GM21423 (cell line): ENCODE data around the gene ARHGAP23.
"Not testable (repeated sequence)": the region's sequence is repeated elsewhere in the genome, so short reads cannot be mapped to it uniquely, and the experiment has no call there.

Source experiments
- ATAC-seq: cut with Tn5 transposase; IDR thresholded peaks from one replicate; pipeline ENCODE4 v1.9.1; 2021; ENCODE audit warnings: mild to moderate bottlenecking, moderate library complexity; ENCODE audit not compliant: unreplicated experiment

Gene ARHGAP23

GRCh38 chr17:38485146-38485468, 56.8 kb downstream of the ARHGAP23 start:
- ATAC-seq: no peak

GRCh38 chr17:38485681-38486298, 57.5 kb downstream of the ARHGAP23 start:
- ATAC-seq: peak; percentile 60

DNA sequence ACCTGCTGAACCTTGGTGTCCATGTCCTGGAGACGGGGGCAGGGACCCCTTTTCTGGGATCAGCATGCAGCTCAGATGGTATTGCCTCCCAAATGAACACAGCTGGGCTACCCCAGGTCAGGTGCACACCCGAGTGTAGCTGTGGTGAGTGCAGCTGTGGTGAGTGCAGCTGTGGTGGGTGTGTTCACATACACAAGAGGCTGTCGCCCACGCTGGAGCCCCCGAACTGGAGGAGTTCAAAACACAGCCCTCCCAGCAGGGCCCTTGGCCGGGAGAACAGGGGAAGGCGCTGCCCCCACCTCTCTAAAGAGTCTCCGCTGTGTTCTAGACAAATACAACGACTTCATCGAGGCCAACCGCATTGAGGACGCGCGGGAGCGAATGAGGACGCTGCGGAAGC, 61.5 kb downstream of the ARHGAP23 start:
- not testable (repeated sequence) for ATAC-seq

DNA sequence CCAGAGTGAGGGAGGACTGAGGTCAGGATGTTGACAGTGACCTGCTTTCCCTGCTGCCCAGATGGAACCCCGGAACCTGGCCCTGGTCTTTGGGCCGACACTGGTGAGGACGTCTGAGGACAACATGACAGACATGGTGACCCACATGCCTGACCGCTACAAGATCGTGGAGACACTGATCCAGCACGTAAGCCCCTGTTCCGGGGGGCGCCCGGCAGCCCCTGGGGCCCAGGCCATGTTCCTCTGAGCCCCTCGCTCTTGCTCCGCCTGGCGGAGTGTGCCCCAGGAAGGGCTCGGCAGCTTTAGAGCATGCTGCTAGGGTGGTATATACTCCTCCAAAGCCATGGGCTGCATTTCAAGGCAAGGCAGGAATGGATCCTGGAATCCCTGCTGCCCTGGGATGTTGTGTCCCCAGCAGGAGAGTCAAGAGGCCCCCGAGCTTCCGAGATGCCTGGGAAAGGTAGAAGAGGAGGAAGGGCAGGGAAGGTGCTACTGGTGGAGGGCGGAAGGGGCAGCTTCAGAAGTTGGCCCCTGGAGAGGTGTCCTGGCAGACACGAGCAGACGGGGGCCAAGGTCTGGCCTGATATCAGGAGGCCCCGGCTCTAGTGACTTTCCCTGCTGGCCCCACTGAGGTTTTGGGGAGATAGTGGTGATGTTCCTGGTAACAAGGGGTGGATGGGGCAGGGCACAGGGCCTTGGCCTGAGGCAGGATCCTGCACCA, 63.2 kb downstream of the ARHGAP23 start:
- ATAC-seq: not testable (repeated sequence)

- not testable (repeated sequence) for ATAC-seq
Observed at GRCh38 chr17:38492067-38493040, 64.1 kb downstream of the ARHGAP23 start.

- not testable (repeated sequence) for ATAC-seq
Observed at GRCh38 chr17:38494152-38494551, 65.9 kb downstream of the ARHGAP23 start.

DNA sequence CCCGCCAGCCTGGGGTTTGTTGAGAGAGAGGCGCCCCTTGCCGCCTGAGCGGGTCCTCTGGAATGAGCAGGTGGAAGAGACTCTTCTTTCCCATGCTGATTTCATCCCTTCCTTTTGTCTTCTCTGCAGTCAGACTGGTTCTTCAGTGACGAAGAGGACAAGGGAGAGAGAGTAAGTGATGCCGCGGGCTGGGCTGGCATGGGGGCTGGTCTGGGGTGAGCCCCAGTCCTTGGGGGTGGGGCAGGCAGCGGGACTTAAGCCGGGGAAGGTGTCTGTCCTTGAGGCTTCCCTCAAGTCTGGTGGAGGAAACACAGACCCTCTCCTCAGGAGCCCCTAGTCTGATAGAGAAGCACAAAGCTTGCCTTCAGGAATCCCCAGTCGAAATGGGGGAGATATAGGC, 69.4 kb downstream of the ARHGAP23 start:
- ATAC-seq: not testable (repeated sequence)

DNA sequence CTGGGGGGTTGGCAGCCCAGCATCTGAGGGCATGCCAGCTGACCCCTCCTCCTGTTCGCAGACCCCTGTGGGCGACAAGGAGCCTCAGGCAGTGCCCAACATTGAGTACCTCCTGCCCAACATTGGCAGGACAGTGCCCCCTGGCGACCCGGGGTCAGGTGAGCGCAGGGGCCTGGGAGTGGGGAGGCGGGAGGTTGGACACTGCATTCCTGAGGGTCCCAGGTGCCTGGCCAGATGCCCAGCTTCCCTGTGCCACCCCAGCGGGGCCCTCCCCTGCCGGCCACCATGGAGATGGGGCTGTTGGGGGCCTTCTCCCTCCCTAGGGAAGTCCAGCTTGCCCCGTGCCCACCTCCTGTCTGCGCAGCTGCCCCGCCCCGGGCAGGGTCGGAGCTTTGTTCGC, 70.1 kb downstream of the ARHGAP23 start:
- ATAC-seq: no peak

GRCh38 chr17:38499230-38499629, 71.0 kb downstream of the ARHGAP23 start:
- ATAC-seq: not testable (repeated sequence)

GRCh38 chr17:38501718-38502117, 73.5 kb downstream of the ARHGAP23 start:
- not testable (repeated sequence) for ATAC-seq

- ATAC-seq: not testable (repeated sequence)
Observed at GRCh38 chr17:38503286-38503913, 75.1 kb downstream of the ARHGAP23 start.

GRCh38 chr17:38504216-38504615, 76.0 kb downstream of the ARHGAP23 start:
- no peak for ATAC-seq

DNA sequence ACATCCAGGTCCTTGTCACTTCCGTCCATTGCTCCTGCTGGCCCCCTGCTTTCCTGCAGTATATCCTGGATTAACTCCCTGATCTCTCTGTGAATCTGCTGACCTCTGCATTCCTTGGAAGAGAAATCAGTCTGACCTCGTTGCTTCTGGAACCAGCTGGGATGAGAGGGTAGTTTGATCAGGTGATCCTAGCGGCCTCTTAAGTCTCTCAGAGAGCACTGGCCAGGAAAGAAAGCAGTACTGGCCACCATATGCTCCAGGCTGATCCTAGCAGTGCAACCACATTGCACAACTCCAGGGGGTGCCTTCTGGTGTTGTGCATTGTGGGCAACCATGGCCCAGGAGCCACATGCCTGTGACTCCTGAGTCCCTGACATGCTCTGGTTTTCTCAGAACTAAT, 79.2 kb downstream of the ARHGAP23 start:
- ATAC-seq: no peak

DNA sequence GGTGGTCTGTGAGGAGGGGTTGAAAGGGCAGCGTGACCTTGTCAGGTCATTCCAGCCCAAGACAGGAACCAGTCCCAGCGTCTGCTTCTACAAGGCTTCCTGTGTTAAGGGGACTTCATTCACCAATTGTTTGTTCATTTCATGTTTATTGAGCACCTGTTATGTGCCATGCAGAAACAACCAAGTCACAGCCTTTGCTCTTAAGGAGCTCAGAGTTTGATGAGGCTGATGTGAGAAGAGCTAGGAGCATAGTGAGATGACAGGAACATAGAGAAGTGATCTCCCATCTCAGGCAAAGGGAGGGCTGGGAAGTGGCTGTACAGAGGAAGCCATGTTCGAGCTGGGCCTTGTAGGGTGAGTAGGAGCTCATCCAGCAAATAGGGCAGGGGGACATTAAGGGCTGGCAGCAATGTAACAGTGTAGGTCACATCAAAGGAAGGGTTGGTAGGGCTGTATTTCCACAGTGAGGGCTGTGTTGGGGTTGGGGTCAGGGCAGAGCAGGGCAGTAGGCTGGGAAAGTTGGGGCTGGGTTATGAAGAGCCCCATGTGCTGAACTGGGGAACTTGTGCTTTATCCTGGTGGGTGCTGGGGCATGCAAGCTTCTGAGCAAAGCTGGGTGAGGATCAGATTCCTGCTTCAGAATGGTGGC, 79.8 kb downstream of the ARHGAP23 start:
- no peak for ATAC-seq

DNA sequence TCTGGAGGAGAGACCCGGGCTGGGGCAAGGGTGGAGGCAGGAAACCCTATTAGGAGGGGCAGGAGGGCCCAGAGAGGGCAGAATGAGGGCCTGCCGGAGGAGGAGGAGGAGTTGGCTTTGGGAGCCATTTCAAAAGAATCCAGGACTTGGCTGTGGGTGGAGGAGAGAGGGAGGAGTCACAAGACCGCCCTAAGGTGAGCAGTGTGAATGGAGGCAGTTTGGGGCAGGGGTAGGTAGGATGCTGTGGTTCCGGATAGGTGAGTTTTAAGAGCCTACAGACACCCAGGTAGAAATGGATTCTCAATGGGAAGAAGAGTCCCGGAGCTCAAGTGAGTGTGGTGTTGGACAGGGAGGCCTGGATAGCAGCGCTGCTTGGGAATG, 80.3 kb downstream of the ARHGAP23 start:
- no peak for ATAC-seq

GRCh38 chr17:38508954-38509771, 80.9 kb downstream of the ARHGAP23 start:
- ATAC-seq: no peak

DNA sequence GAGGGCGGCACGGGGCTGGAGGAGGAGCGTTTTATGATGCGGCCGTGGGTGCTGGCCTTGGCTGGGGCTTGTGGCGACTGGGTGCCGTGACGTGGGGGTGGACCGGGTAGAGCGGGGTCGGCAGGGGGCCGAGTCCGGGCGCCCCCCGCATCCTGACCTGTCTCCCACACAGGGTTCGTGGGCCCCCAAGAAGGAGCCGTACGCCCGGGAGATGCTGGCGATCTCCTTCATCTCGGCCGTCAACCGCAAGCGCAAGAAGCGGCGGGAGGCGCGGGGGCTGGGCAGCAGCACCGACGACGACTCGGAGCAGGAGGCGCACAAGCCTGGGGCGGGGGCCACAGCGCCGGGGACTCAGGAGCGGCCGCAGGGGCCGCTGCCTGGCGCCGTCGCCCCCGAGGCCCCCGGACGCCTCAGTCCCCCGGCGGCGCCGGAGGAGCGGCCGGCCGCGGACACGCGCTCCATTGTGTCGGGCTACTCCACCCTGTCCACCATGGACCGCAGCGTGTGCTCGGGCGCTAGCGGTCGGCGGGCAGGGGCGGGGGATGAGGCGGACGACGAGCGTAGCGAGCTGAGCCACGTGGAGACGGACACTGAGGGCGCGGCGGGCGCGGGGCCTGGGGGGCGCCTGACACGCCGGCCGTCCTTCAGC, 81.6 kb downstream of the ARHGAP23 start:
- ATAC-seq: no peak

GRCh38 chr17:38510421-38511149, 82.3 kb downstream of the ARHGAP23 start:
- ATAC-seq: no peak
